Esophagus mucosa (tissue), 1 donor: Measurements from ENCODE around the gene ARFGAP3. TPM values are rescaled to one million over a fixed set of nuclear protein-coding genes. Genes with fewer than 3 reads are reported as not detected.

Source experiments
- ATAC-seq: fragments of 200-7000 bp; cut with Tn5 transposase; one replicate; pipeline ENCODE4 v1.9.1; 2020
- total RNA-seq: library from RNA; stranded (reverse); gene quantifications from one replicate; pipeline ENCODE4 v1.2.4, GENCODE V29; 2023
- donor health status: DM: yes; HTN: yes; CAD: no.

ARFGAP3 gene
- total RNA-seq, 1 donor from 2014 or later = 18.9 TPM

- no peak for ATAC-seq
Observed at GRCh38 chr22:42862045-42862734, 5.1 kb upstream of the ARFGAP3 start.

- ATAC-seq = no peak
Observed at GRCh38 chr22:42860968-42861367, 3.9 kb upstream of the ARFGAP3 start.

GRCh38 chr22:42857845-42858481 is 890 bp upstream of the ARFGAP3 start:
- no peak for ATAC-seq

GRCh38 chr22:42856179-42856864 is 751 bp downstream of the ARFGAP3 start:
- ATAC-seq = no peak

- ATAC-seq = no peak
Observed at GRCh38 chr22:42855721-42856120, 1.4 kb downstream of the ARFGAP3 start.

- no peak for ATAC-seq
Observed at GRCh38 chr22:42855211-42855610, 1.9 kb downstream of the ARFGAP3 start.

GRCh38 chr22:42848941-42849550 is 8.0 kb downstream of the ARFGAP3 start:
- peak; percentile 26 for ATAC-seq

- no peak for ATAC-seq
Observed at GRCh38 chr22:42847110-42847509, 10.0 kb downstream of the ARFGAP3 start.

- ATAC-seq = peak; percentile 55
Observed at GRCh38 chr22:42844756-42845155, 12.3 kb downstream of the ARFGAP3 start.

GRCh38 chr22:42842658-42843370 is 14.3 kb downstream of the ARFGAP3 start:
- no peak for ATAC-seq

GRCh38 chr22:42841444-42841843 is 15.6 kb downstream of the ARFGAP3 start:
- ATAC-seq = no peak

- no peak for ATAC-seq
Observed at GRCh38 chr22:42837556-42837955, 19.5 kb downstream of the ARFGAP3 start.

- no peak for ATAC-seq
Observed at GRCh38 chr22:42836026-42836425, 21.0 kb downstream of the ARFGAP3 start.

- no peak for ATAC-seq
Observed at GRCh38 chr22:42834177-42834949, 22.7 kb downstream of the ARFGAP3 start.

- ATAC-seq = no peak
Observed at GRCh38 chr22:42833104-42833503, 24.0 kb downstream of the ARFGAP3 start.

GRCh38 chr22:42831712-42832111 is 25.4 kb downstream of the ARFGAP3 start:
- no peak for ATAC-seq

- no peak for ATAC-seq
Observed at GRCh38 chr22:42830161-42830560, 26.9 kb downstream of the ARFGAP3 start.

GRCh38 chr22:42829302-42829701 is 27.8 kb downstream of the ARFGAP3 start:
- no peak for ATAC-seq

GRCh38 chr22:42825796-42826195 is 31.3 kb downstream of the ARFGAP3 start:
- no peak for ATAC-seq

GRCh38 chr22:42821386-42821785 is 35.7 kb downstream of the ARFGAP3 start:
- ATAC-seq = no peak

GRCh38 chr22:42820045-42820763 is 36.9 kb downstream of the ARFGAP3 start:
- peak; percentile 35 for ATAC-seq
